SK-N-MC (cell line): Measurements from ENCODE around the gene NEGR1.

Source experiments
- DNase-seq: peaks from one replicate; pipeline ENCODE4 v3.0.0-alpha.2; 2011; ENCODE audit warnings: low read depth, low spot score
- H3K27ac ChIP-seq: fragments of 200-600 bp; sonication (generic); 2 replicates; pipeline ENCODE4 v1.5.1; 2016; ENCODE audit warnings: mixed run types
- H3K36me3 ChIP-seq: fragments of 200-600 bp; sonication (generic); 2 replicates; pipeline ENCODE4 v1.6.1; 2017; ENCODE audit warnings: antibody characterized with exemption, low read length, mixed read lengths; ENCODE audit not compliant: insufficient read depth
- H3K4me3 ChIP-seq: fragments of 200-600 bp; sonication (generic); 2 replicates; pipeline ENCODE4 v1.5.1; 2016
- H3K9ac ChIP-seq: fragments of 200-600 bp; sonication (generic); 2 replicates; pipeline ENCODE4 v1.8.0; 2017; ENCODE audit warnings: mixed run types, mixed read lengths; ENCODE audit not compliant: insufficient read length
- H3K9me3 ChIP-seq: fragments of 200-600 bp; sonication (generic); 2 replicates; pipeline ENCODE4 v1.6.1; 2017; ENCODE audit warnings: low read depth, mild to moderate bottlenecking, antibody characterized with exemption, low read length, moderate library complexity, mixed read lengths
- EZH2 ChIP-seq: fragments of 200-600 bp; sonication (generic); IDR thresholded peaks from one replicate; pipeline ENCODE4 v1.6.1; 2017; ENCODE audit warnings: antibody characterized with exemption
- FOXP2 ChIP-seq: optimal IDR thresholded peaks from 2 replicates; pipeline ENCODE3; 2011; ENCODE audit warnings: mild to moderate bottlenecking, moderate library complexity; ENCODE audit not compliant: insufficient read depth; ENCODE audit errors: extremely low read length, control extremely low read depth
- POLR2AphosphoS5 ChIP-seq: IDR thresholded peaks from 2 replicates; pipeline ENCODE4 v1.6.1; 2012; ENCODE audit warnings: mild to moderate bottlenecking, low read depth, low read length, borderline replicate concordance

The NEGR1 gene

DNA sequence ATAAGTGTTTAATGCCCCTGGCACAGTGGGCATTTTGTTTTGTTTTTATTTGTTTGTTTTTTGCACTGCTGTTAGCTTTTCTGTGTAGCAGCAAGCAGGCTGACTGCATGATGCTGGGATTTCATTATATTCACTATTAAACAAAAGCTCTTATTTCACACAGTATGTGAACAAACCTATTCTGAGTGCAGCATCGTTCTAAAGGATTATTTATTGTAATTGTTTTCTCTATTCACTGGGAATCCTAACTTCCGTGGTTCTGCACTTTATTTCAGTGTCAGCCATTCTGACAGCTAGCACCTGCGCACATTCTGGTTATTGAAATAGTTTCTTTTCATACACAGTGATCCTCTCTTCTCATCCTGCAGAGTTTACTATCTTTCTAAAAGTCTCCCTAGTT lies 595.0 kb downstream of the NEGR1 start:
- TF ChIP-seq EZH2 (no peak), POLR2AphosphoS5 (no peak)
- Histone ChIP-seq H3K36me3 (no peaks in the 10 kb centered on the region), H3K9ac (no peak overlapping the region), H3K27ac (no peak overlapping the region), H3K4me3 (no peak overlapping the region), H3K9me3 (no peaks in the 10 kb centered on the region)
- DNase-seq = no peak

DNA sequence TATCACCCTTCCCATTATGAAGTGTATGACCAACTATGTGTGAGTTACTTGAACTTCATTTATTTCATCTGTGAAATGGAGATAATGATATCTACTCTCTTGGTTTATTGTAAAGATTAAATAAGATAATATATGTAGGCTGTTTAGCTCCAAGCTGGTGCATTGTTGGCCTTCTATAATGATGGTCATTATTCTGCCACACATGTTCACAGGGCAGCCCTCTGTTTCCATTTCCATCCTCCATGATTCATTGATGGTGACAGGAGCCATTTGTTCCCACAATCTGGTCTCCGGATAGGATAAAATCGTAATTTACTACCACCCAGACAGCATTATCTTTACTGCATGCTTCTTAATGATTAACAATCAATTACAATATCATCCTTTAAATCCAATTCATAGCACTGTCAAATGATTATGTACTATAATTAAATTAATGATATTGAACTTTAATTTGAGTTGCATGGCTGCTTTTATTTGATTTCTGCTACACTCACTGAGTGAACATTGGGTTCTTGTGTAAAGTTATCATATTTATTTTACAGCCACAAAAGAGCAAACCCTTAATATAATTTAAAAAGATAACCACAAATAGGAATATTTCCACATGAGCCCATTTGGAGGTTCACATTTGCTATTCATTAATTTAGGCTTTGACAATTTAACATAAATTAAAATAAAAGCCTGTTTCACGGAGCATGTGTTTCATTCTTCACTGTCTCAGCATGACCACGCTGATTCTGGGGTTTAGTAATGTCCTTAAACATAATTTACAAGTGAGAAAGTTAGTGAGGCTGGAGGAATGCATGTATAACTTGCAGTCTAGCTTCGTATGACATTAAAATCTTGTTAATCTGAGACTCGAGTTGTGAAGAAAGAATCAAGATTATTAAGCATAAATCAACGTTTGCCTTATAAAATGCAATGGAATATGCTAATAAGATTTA lies 605.1 kb downstream of the NEGR1 start:
- Histone ChIP-seq H3K27ac (peak overlapping the region; percentile 51; the same call in 1 of the 2 replicates), H3K9ac (peak overlapping the region; percentile 12), H3K36me3 (no peaks in the 10 kb centered on the region), H3K9me3 (no peaks in the 10 kb centered on the region), H3K4me3 (peak overlapping the region; percentile 51)
- TF ChIP-seq POLR2AphosphoS5 = no peak; the same call in 1 of the 2 replicates
- peak; percentile 10 for TF ChIP-seq FOXP2
- peak; percentile 51 for DNase-seq

DNA sequence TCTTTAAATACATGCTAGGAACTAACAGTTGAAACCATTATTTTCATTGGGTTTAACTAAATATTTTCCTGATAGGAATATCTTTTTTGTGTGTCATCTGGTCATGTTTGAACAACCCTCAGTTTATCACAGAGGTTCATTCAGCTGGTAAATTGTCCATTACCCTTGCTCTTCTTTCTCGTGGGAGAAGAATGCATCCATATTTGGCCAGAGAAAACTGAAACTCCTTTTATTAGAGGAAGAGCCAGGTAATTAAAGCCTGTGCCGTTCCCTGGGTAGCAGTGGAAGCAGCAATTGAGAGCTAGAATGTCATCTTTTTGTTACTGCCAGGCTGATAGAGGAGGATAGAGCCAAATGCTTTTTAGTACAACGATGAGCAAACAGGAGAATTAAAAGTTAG lies 614.3 kb downstream of the NEGR1 start:
- no peak overlapping the region for H3K27ac ChIP-seq
- no peak for DNase-seq

DNA sequence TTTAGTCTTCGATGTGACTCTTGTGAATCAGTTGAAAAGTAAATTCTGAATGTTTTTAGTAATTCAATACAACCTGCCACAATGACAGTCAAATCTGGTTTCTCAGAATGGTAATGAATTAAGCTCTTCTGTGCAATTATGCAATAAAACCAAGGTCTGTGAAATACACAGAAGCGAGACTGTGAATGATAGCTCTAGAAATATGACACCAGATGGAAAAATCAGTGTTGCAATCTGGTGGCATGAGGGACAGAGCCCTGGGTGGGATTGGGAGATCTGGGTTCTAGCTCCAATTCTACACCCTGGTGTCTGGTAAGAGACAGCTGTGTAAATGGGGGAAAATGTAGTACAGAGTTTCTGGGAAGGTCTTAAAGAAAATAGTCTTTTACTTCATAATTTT lies 615.1 kb downstream of the NEGR1 start:
- DNase-seq = no peak
- Histone ChIP-seq H3K36me3 (no peaks in the 10 kb centered on the region), H3K4me3 (peak overlapping the region; percentile 4; the same call in 1 of the 2 replicates), H3K27ac (no peak overlapping the region), H3K9me3 (no peaks in the 10 kb centered on the region), H3K9ac (no peak overlapping the region)
- TF ChIP-seq POLR2AphosphoS5 (no peak), FOXP2 (no peak), EZH2 (no peak)

More for the DNA sequence above, 614.3 kb downstream of the NEGR1 start:
- H3K4me3 ChIP-seq = no peak overlapping the region
- no peaks in the 10 kb centered on the region for H3K36me3 ChIP-seq
- H3K9ac ChIP-seq = no peak overlapping the region
- no peaks in the 10 kb centered on the region for H3K9me3 ChIP-seq
- TF ChIP-seq POLR2AphosphoS5 = no peak
- no peak for TF ChIP-seq FOXP2
- no peak for TF ChIP-seq EZH2

DNA sequence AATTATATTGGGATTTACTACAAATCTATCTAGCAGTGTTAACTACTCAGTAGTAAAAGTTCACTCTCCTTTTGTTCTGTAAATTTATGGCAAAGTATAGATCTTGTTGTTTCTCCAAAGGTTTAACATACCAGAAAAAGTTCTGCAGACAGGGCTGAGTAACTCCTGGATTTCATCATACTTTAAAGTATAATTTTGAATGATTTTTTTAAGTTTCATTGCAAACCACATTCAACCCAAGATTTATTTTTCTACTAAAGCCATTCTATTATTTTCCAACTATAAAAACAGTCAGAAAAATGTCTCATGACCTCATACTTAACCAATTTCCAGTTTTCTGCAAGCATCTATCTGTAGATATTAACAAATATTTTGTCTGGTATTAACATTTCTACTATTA lies 615.7 kb downstream of the NEGR1 start:
- Histone ChIP-seq H3K4me3 (peak overlapping the region; percentile 4; the same call in 1 of the 2 replicates), H3K9me3 (no peaks in the 10 kb centered on the region), H3K27ac (no peak overlapping the region), H3K36me3 (no peaks in the 10 kb centered on the region), H3K9ac (no peak overlapping the region)
- DNase-seq = no peak
- no peak for TF ChIP-seq EZH2
- no peak for TF ChIP-seq FOXP2
- no peak for TF ChIP-seq POLR2AphosphoS5

DNA sequence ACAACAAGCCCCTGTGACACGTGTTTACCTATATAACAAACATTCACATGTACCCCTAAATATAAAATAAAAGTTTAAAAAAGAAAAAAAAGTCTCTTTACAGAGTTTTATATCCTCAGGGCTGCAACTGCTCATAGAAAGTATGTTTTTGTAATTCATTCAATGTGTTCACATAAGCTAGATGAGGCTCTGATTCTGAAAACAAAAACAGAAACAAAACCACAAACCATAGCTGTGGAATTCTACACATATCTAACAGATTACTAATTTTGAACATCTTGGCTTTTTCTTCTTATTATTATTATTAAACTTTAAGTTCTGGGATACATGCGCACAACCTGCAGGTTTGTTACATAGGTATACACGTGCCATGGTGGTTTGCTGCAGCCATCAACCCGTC lies 621.9 kb downstream of the NEGR1 start:
- no peak overlapping the region for H3K27ac ChIP-seq
- TF ChIP-seq FOXP2 (no peak), POLR2AphosphoS5 (no peak), EZH2 (no peak)

DNA sequence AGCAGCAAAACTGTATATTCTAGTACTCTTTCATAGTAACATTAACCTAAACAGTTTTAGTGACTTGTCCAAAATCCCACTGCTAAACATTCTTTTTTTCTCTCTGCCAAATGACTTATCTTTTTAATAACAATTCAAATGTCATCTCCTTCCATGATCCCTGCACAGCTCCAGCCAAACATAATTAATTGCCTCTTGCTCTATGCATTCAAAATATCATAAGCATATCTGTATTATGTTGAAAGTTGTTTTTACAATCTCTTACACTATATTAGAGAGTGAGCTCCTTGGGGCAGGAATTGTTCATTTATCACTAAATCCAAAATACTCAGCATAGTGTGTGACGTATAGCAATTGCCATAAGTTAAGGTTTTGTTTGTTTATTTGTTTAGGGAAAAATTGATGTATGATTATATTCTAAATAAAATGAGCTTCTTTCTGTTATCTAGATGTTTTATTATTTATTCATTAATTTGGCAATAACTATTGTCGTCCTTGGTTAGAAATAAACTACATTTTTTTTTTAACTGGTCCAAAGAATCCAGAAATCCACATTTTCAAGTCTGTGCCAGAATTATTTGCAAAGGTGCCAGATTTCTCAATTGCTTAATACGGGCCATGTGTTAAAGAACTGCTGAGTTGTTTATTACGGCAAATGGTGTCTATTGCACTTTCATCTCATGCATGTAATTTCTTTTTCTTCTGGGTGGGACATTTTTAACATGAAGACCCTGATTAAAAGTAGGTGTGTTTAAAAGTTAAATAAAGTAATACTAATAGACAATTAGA lies 624.3 kb downstream of the NEGR1 start:
- no peak for DNase-seq
- peak overlapping the region; percentile 61; the same call in 1 of the 2 replicates for H3K27ac ChIP-seq
- 0 out of 2 replicates have a peak overlapping the region, but pooled peaks have one; percentile 17 for H3K4me3 ChIP-seq
- no peak overlapping the region for H3K9ac ChIP-seq
- H3K9me3 ChIP-seq = no peaks in the 10 kb centered on the region
- no peak for TF ChIP-seq POLR2AphosphoS5
- TF ChIP-seq FOXP2 = no peak
- TF ChIP-seq EZH2 = no peak
- no peaks in the 10 kb centered on the region for H3K36me3 ChIP-seq

More for the DNA sequence above, 621.9 kb downstream of the NEGR1 start:
- H3K36me3 ChIP-seq = no peaks in the 10 kb centered on the region
- no peak for DNase-seq
- no peaks in the 10 kb centered on the region for H3K9me3 ChIP-seq
- H3K9ac ChIP-seq = no peak overlapping the region
- H3K4me3 ChIP-seq = no peak overlapping the region

DNA sequence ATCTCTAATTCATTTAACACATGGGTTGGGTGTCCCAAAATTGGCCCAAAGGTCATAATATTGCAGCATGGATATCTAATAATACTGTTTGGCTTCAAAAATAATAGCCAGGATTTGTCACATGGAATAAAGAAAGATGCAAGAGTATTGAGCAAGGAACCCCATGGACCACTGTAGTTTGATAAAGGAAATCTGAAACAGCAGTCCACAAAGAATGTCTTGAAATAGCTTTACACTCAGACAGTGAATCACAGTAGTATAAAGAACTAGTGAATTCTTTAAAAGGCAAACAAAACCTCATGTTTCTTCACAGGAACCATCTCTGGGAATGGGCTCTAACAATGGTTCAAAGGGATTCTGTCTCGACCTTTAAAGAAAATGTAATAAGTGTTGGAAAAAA lies 625.4 kb downstream of the NEGR1 start:
- Histone ChIP-seq H3K9ac (no peak overlapping the region), H3K27ac (no peak overlapping the region), H3K9me3 (no peaks in the 10 kb centered on the region), H3K36me3 (no peaks in the 10 kb centered on the region), H3K4me3 (no peak overlapping the region)
- no peak for DNase-seq
- TF ChIP-seq POLR2AphosphoS5 (no peak), FOXP2 (no peak), EZH2 (no peak)
